NK-92 (cell line): ENCODE measurements around the gene FBXW8.

Source experiments
- DNase-seq: peaks from one replicate; lab custom pipeline; 2025; ENCODE audit not compliant: unreplicated experiment; lab: John Stamatoyannopoulos, UW

FBXW8 gene

DNA sequence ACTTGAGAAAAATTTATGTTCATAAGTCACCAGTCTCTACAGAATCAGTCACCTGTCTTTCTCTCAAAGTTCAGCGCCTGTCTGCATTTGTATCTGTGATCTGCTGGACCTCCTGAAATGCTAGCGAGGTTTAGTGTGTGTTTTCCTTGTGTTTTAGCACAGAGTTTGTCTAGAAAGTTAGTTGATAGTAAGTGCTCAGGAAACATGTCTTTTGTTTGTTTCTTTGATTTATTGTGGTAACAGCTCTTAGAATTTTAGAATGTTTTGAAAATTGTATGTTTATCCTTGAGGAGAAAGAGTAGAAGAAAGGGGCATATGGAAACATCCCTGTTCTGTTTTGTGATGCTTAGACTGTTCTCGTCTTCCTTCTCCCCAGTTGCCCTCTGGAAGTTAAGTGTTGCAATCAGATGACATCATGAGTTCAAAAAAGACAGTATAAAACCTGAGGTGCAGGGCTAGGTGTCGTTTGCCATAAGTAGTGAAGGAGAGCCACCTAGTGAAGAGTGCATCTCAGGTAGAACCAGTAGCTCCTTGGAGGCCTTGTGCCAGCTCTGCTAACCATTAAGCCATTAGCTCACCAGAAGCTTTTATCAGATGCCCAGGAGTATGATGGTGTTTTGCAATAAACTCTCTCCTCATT lies 44.8 kb downstream of the FBXW8 start:
- no peak for DNase-seq

DNA sequence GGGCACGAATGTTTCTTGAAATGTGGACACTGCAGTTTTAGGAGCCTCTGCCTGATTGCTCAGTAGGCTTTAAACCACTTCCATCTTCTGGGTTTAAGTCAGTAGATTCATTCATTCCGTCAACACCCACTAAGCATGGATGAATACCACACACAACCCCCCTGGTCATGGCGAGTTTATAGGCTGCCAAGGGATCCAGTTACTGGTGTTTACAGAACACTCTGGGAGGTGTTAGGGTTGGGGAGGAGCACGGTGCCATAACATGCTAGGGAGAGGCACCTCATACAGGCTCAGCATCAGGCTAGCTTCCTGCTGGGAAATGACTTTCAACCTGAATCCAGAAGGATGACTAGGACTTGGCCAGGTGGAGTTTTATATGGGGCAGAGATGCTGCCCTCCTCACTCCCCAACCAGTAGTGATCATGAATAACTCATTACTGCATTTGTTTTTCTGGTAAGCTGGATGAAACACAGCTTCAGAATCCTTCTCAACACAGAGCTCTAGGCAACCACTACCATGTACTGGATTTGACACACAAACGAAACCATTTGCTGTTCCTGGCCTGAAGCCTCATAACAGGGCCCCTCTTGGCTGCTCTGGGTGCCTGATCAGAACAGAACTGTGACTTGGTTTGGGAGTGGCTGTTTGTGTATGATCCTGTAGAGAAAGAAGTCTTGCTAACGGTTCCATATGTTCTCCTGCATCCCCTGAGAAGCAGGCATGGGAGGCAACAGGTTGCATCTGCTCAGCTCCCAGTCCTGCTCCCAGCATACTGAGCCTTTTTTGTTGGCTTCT lies 47.9 kb downstream of the FBXW8 start:
- no peak for DNase-seq

- no peak for DNase-seq
These were observed 48.4 kb downstream of the FBXW8 start for GRCh38 chr12:116959198-116959460.

GRCh38 chr12:116959845-116960514 lies 49.2 kb downstream of the FBXW8 start:
- DNase-seq = no peak

GRCh38 chr12:116962197-116962596 lies 51.4 kb downstream of the FBXW8 start:
- DNase-seq = no peak

DNA sequence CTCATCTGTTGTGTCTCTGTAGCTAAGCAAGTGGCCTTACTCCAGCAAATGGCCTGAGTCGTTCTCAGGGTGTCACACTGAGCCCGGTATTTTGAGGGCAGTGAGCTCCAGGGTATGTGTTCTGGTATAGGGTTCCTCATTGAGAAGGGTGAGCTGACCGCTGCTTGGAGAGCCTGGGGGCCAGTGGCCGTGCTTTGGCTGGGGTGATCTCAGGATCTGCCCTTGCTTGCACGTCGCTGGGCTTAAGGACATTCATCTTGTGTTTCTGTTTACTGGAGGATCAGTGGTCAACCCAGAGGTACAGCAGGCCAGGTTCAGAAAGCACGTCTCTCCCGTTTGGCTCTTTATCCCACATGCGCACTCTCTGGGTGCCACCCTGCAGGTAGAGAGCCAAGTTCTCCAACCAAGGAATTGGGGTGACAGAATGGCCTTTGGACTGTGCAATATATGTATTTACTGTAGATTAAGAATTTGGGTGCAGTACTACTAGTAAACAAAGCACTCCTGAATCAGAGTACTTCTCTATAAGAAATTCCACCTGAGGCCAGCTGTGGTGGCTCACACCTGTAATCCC lies 52.1 kb downstream of the FBXW8 start:
- no peak for DNase-seq

DNA sequence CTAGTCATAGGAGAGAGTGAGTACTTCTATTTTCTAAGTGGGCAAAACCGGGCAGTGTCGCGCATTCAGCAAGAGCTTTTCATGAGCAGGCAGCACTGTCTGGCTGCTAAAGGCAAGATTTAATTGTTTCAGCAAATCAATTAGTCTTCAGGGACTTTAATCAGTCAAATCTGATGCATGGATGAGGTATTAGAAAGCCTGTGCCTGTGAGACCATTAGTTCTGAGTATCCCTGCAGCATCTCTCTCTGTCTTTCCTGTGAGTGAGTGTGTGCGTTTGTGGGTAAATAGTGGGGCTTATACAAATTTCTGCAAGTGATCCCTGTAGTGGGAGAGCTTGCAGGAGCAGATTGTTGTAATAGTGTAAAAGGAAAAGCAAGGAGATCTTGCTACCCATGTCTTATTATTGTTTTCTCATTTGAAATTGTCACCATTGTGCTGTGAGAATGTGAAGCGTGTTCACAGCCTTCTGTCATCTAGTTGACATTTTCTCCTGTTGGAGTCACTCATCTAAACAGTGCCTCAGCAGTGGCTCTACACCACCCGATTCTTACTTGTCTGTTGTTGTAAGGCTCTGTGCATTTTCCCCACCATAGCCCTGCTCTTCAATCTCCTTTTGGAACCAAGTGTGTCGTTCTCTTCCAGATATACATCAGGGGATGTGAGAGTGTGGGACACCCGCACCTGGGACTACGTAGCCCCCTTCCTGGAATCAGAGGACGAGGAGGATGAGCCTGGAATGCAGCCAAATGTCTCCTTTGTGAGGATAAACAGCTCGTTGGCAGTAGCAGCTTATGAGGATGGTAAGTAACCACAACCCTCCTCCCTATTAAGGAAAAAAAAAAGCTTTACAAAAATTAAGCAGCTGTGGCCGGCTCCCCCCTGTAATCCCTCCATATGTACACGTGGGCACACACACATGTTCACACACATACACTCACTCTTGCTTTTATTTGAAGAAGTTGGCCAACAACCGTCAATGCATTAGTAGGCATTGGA lies 53.6 kb downstream of the FBXW8 start:
- no peak for DNase-seq

DNA sequence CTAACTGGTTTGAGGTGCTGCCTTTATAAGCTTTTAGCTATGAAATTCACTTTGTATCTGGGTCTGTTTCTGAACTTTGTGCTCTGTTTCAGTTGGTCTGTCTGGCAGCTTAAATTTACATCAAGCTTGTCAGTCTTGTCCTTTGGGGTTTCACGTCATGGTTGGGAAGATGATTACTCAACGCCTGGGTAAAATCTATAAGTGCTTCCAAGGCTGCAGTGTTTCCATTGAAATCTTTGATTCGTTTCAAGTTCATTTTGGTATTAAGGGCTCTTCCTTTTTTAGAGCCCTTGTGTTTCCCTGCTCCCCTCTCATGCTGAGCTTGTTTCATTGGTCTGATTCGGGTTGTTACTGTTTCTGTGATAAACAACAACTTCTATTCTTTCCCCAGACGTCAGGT lies 58.2 kb downstream of the FBXW8 start:
- no peak for DNase-seq

- no peak for DNase-seq
These were observed 59.1 kb downstream of the FBXW8 start for GRCh38 chr12:116969615-116970585.

DNA sequence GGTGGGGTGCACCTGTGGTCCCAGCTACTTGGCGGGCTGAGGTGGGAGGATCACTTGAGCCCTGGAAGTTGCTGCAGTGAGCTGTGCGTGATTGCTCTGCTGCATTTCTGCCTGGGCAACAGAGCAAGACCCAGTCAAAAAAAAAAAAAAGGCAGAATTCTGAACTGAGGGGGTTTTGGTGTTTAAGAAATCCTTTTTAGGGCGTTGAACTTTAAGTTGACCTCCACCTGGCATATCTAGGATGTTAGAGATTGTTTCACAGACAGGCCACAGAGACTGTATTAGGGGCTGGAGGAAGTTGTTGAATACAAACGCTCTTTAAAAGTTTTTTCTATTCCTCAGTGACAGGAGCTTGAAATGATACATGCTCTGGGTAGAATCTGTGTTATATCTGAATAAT lies 60.5 kb downstream of the FBXW8 start:
- DNase-seq = no peak

GRCh38 chr12:116975779-116976393 lies 65.1 kb downstream of the FBXW8 start:
- DNase-seq = no peak

GRCh38 chr12:116977465-116978380 lies 67.0 kb downstream of the FBXW8 start:
- no peak for DNase-seq

- DNase-seq = no peak
These were observed 68.2 kb downstream of the FBXW8 start for GRCh38 chr12:116978791-116979508.

DNA sequence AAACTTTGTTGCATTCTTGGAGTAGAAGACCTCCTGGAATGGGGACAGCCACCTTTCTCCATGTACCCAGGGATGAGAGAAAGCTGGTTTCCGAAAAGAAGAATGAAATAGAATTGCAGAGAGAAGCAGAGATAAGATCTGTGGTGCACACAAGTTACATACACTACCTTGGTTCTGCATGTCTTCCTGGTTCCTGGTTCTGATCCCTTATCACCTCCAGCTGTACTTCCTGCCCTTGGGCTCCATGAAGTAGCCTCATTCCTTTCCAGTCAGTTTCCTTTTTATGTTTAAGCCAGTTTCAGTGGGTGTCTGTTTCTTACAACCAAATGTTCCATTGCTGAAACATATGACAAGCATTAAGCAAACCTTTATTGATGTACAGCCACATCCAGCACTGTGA lies 69.3 kb downstream of the FBXW8 start:
- no peak for DNase-seq

DNA sequence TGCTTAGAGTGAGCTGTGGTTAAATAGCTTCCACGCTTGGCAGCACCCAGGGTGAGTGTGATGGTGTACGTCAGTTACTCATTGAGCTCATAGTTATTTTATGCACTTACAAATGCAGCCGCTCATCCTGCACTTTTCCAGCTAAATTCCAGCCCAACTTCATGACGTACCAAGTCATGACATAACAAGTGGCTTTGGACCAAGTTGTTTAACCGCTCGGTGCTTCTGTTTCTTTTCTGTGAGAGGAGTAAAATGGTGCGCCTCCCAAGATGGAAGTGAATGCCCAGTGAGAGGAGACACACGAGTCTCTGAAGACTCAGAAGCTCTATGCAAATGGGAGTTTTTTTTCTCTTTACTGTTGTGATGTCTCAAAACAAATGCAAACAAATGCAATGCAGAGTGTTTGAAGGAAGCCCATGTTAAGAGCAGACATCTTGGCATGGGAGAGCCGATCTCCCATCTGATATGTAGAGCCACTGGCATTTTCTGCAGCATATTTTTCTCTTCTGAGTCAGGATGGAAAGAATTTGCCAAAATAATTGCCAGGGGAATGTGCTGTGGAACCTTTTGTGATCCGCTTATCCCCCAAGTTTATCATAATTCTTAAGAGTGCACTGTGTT lies 72.2 kb downstream of the FBXW8 start:
- DNase-seq = no peak

DNA sequence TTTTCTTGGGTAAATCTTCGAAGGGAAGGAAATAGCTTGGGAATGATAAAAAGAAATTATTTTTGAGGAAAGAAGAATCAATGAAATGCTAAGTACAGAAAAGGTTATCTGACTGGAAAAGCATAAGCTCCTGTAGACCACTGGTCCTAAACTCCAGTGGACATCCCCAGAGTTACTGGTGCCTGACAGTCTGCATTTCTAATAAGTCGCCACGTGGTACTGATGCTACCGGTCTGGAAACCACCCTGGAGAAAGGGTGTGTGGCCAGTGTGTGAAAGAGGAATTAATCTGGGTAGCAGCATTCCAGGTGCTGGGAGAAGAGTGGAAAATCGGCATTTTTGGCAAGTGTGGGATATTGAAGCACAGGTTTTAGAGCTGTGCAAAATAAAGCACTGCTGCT lies 73.3 kb downstream of the FBXW8 start:
- DNase-seq = no peak

- DNase-seq = no peak
These were observed 79.6 kb downstream of the FBXW8 start for GRCh38 chr12:116990329-116990728.
